Parathyroid adenoma (tissue), 2 donors: ENCODE data around the gene TTC39A.

Experiments
- H2AFZ ChIP-seq: fragments of 300-600 bp; sonication (generic); one replicate; pipeline ENCODE4 v1.7.0; 2017; ENCODE audit warnings: antibody characterized with exemption, mild to moderate bottlenecking
- H3K27ac ChIP-seq: fragments of 300-600 bp; sonication (generic); one replicate; pipeline ENCODE4 v1.7.0; 2017
- H3K27me3 ChIP-seq: fragments of 300-600 bp; sonication (generic); one replicate; pipeline ENCODE4 v1.7.0; 2017; ENCODE audit warnings: low read length; ENCODE audit not compliant: control insufficient read depth, insufficient read depth
- H3K36me3 ChIP-seq: fragments of 300-600 bp; sonication (generic); one replicate; pipeline ENCODE4 v1.7.0; 2017; ENCODE audit warnings: low read length; ENCODE audit not compliant: control insufficient read depth, insufficient read depth
- H3K4me1 ChIP-seq: fragments of 300-600 bp; sonication (generic); one replicate; pipeline ENCODE4 v1.7.0; 2017; ENCODE audit warnings: control low read depth
- H3K4me2 ChIP-seq: fragments of 300-600 bp; sonication (generic); one replicate; pipeline ENCODE4 v1.7.0; 2017; ENCODE audit warnings: low read length
- H3K4me3 ChIP-seq: fragments of 300-600 bp; sonication (generic); one replicate; pipeline ENCODE4 v1.7.0; 2017; ENCODE audit warnings: low read depth, low read length
- H3K79me2 ChIP-seq: fragments of 300-600 bp; sonication (generic); one replicate; pipeline ENCODE4 v1.7.0; 2017; ENCODE audit warnings: control low read depth
- H3K9ac ChIP-seq: fragments of 300-600 bp; sonication (generic); one replicate; pipeline ENCODE4 v1.7.0; 2017; ENCODE audit warnings: mild to moderate bottlenecking
- H3K9me3 ChIP-seq: fragments of 300-600 bp; sonication (generic); one replicate; pipeline ENCODE4 v1.7.0; 2017; ENCODE audit warnings: low read length; ENCODE audit not compliant: control insufficient read depth
- CTCF ChIP-seq: fragments of 300-600 bp; sonication (generic); IDR thresholded peaks from one replicate; pipeline ENCODE4 v1.7.0; 2017; ENCODE audit warnings: antibody characterized with exemption, mild to moderate bottlenecking
- donor health status: primary hyperparathyroidism.

The TTC39A gene

DNA sequence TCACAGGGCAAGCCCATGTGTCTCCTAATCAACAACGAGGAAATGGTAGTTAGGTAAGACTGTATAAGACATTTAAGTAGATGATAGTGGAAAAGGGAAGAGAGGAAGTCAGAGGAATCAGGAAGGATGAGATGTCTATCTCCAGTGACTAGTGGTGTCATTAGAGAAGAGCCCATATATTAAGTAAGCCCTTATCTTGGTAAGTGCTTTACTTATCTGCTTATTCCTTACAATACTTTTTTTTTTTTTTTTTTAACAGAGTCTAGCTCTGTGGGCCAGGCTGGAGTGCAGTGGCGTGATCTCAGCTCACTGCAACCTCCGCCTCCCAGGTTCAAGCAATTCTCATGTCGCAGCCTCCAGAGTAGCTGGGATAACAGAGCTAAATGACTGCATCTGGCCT lies 64.7 kb downstream of the TTC39A start:
- no peaks in the 10 kb centered on the region for H3K4me1 ChIP-seq
- no peaks in the 10 kb centered on the region for H3K9me3 ChIP-seq
- no peaks in the 10 kb centered on the region for H3K36me3 ChIP-seq
- no peak overlapping the region for H2AFZ ChIP-seq
- H3K27me3 ChIP-seq = no peaks in the 10 kb centered on the region
- no peak overlapping the region for H3K4me2 ChIP-seq
- no peak for TF ChIP-seq CTCF
- H3K27ac ChIP-seq = no peak overlapping the region
- H3K4me3 ChIP-seq = no peak overlapping the region
- H3K79me2 ChIP-seq = peaks cover 7% of the 10 kb centered on the region
- H3K9ac ChIP-seq = no peak overlapping the region

DNA sequence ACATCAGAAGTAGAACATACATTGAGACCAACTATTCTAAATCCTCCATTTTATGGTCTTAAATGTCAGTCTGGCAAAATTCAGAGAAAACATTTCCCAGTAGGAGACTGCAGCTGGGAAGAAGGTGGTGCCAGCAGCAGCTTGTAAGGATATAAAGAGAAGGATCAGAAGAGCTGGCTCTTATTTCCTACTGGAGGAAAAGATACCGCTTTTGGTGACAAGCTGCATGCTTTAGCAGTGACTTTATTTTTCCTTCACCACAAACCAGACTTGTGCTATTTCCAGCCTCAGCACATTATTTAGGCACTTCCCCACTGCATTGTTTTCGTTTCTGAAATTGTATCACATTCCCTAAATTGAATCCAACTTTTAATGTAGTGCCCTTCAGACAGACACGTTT lies 65.9 kb downstream of the TTC39A start:
- no peak overlapping the region for H2AFZ ChIP-seq
- H3K4me3 ChIP-seq = no peak overlapping the region
- no peak overlapping the region for H3K9ac ChIP-seq
- no peak overlapping the region for H3K27ac ChIP-seq
- H3K4me2 ChIP-seq = no peak overlapping the region
- no peaks in the 10 kb centered on the region for H3K36me3 ChIP-seq
- no peaks in the 10 kb centered on the region for H3K27me3 ChIP-seq
- no peaks in the 10 kb centered on the region for H3K9me3 ChIP-seq
- H3K79me2 ChIP-seq = peaks cover 7% of the 10 kb centered on the region
- no peak for TF ChIP-seq CTCF
- H3K4me1 ChIP-seq = no peaks in the 10 kb centered on the region

GRCh38 chr1:51263147-51263877 lies 67.0 kb downstream of the TTC39A start:
- H3K9ac ChIP-seq = no peak overlapping the region
- no peak overlapping the region for H3K4me2 ChIP-seq
- no peaks in the 10 kb centered on the region for H3K36me3 ChIP-seq
- H3K79me2 ChIP-seq = peaks cover 9% of the 10 kb centered on the region
- H3K27ac ChIP-seq = no peak overlapping the region
- no peak for TF ChIP-seq CTCF
- no peak overlapping the region for H2AFZ ChIP-seq
- no peaks in the 10 kb centered on the region for H3K27me3 ChIP-seq
- H3K4me3 ChIP-seq = no peak overlapping the region
- H3K4me1 ChIP-seq = no peaks in the 10 kb centered on the region
- H3K9me3 ChIP-seq = no peaks in the 10 kb centered on the region

DNA sequence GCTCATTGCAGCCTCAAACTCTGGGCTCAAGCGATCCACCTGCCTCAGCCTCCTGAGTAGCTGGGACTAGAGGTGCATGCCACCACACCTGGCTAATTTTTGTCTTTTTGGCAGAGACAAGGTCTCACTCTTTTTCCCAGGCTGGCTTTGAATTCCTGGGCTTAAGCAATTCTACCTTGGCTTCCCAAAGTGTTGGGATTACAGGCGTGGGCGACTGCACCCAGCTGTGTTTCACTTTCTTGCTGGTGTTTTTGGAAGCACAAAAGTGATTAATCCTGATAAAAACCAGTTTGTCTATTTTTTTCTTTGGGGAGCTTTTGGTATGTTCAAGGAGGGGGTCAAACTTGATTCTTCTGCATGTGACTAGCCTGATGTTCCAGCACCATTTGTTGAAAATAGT lies 75.0 kb downstream of the TTC39A start:
- no peak for TF ChIP-seq CTCF
- Histone ChIP-seq H3K27ac (no peak overlapping the region), H3K9me3 (no peaks in the 10 kb centered on the region), H3K79me2 (peaks cover 18% of the 10 kb centered on the region), H3K27me3 (no peaks in the 10 kb centered on the region), H3K4me2 (no peak overlapping the region), H3K4me3 (no peak overlapping the region), H2AFZ (no peak overlapping the region), H3K9ac (no peak overlapping the region), H3K36me3 (no peaks in the 10 kb centered on the region), H3K4me1 (no peaks in the 10 kb centered on the region)

DNA sequence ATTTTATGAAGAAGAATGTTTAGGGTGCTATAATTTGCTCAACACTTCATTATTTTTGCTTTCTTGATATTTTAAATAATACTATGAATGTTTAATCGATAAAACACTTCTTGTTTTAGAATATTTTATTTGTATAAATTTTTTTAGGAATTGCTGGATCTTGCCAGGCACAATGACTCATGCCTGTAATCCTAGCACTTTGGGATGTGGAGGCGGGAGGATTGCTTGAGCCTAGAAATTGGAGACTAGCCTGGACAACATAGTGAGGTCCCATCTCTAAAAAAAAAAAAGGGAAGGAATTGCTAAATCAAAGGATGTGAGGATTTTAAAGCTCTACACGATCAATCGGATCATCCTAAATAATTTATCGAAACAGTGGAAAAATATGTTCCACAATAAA lies 76.7 kb downstream of the TTC39A start:
- Histone ChIP-seq H3K4me1 (no peaks in the 10 kb centered on the region), H2AFZ (no peak overlapping the region), H3K4me3 (no peak overlapping the region), H3K27ac (no peak overlapping the region), H3K36me3 (no peaks in the 10 kb centered on the region), H3K27me3 (no peaks in the 10 kb centered on the region), H3K4me2 (no peak overlapping the region), H3K9ac (no peak overlapping the region), H3K79me2 (peaks cover 17% of the 10 kb centered on the region), H3K9me3 (no peaks in the 10 kb centered on the region)
- TF ChIP-seq CTCF = no peak
